Stomach (tissue), 8 donors: ENCODE data around the gene CDH22. TPM values are rescaled to one million over a fixed set of nuclear protein-coding genes. Genes with fewer than 3 reads are reported as not detected.

Experiments
- polyA plus RNA-seq, 3 donors: library from polyadenylated mRNA; stranded (reverse); fragments of 200-250 nt; gene quantifications; one replicate each; pipeline ENCODE4 v1.2.3, GENCODE V29; 2013
- total RNA-seq, 5 donors: library from RNA; depleted of rRNA; stranded (reverse); fragments of >200 nt; gene quantifications; one replicate each; pipeline versions ENCODE4 v1.1.0 to v1.2.3, GENCODE V29; 2014 to 2016
- donor health status: healthy with polysubstance abuse.
- donor health status: Bipolar disorder and iron deficiency.
- donor health status: healthy.

CDH22 gene
- total and polyA plus RNA-seq, 8 donors: 0.18 to 0.60 (median 0.19) TPM; not detected in 5

Other genes starting within 250 kb of the CDH22 start
- gene NCOA5, start 218.5 kb downstream of the CDH22 start, total RNA-seq: 10 to 100 TPM in 2 of 5 donors, 1 to 10 TPM in 3; 4.3 to 58.9 (median 9.5) TPM
- 10 to 100 TPM; 11.2 to 17.7 (median 11.6) TPM for gene NCOA5, start 218.5 kb downstream of the CDH22 start, polyA plus RNA-seq
- 10 to 100 TPM in 1 of 5 donors, 1 to 10 TPM in 3, not detected in 1; 2.8 to 18.7 (median 4.4) TPM for gene CD40, start 190.2 kb downstream of the CDH22 start, total RNA-seq
- 10 to 100 TPM in 1 of 3 donors, 1 to 10 TPM in 2; 5.2 to 19.9 (median 8.4) TPM for gene CD40, start 190.2 kb downstream of the CDH22 start, polyA plus RNA-seq
- gene ELMO2, start 98.1 kb upstream of the CDH22 start, total RNA-seq: 10 to 100 TPM in 4 of 5 donors, 1 to 10 TPM in 1; 9.9 to 37.7 (median 25.0) TPM
- 10 to 100 TPM; 12.9 to 22.6 (median 18.0) TPM for gene ELMO2, start 98.1 kb upstream of the CDH22 start, polyA plus RNA-seq
- 10 to 100 TPM in 2 of 5 donors, 1 to 10 TPM in 3; 1.4 to 12.8 (median 5.4) TPM for gene ZNF334, start 205.1 kb upstream of the CDH22 start, total RNA-seq
- gene ZNF334, start 205.1 kb upstream of the CDH22 start, polyA plus RNA-seq: 1 to 10 TPM; 1.6 to 4.4 (median 2.0) TPM
- not detected for gene OCSTAMP, start 242.2 kb upstream of the CDH22 start, total RNA-seq
- gene OCSTAMP, start 242.2 kb upstream of the CDH22 start, polyA plus RNA-seq: not detected